ENCODE measurements around the gene BTG2.

Gene BTG2

GRCh38 chr1:203316626-203317093 lies 11.3 kb downstream of the BTG2 start:
- no peak for DNase-seq (ENCODE audit: low read depth in 2 of 3, low spot score in 2 of 3)

GRCh38 chr1:203317429-203318228 lies 12.3 kb downstream of the BTG2 start:
- no peak for DNase-seq (ENCODE audit: low read depth in 2 of 3, low spot score in 2 of 3)

- DNase-seq (ENCODE audit: low read depth in 2 of 3, low spot score in 2 of 3): no peak
Measured at GRCh38 chr1:203318229-203318517, 12.9 kb downstream of the BTG2 start.

DNA sequence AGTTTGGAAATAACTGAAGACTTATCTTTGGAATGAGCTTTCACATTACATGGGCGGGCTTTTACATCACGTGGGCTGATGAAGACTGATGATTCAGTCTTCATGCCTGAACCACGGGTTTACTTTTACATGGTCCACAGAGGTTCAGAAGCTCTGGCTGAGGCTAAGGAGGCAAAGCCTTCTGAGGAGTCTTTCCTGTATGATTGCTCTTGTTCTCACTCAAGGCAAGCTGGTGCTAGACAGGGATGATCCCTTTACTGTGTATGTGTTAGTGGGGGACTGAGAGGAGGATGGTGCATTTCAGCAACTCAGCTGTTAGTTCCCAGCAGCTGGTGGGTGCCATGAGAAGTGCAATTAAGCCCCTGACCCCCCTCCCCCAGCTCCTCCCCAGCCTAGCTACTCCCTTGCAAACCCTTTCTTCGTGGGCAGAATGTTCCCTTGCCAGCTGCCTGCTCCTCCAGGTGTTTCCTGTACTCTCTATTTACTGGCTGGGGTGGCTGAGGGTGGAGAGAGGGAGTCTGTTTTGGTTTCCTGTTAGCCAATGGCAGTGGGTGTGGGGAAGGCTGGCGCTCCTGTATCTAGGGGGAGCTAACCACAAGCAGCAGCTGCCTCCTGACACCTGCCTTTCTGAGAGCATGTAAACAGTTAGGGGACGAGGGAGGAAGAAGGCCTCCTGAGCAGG lies 15.4 kb downstream of the BTG2 start:
- no peak for DNase-seq (ENCODE audit: low read depth in 2 of 3, low spot score in 2 of 3)

- no peak for DNase-seq (ENCODE audit: low read depth in 2 of 3, low spot score in 2 of 3)
Measured at GRCh38 chr1:203321273-203322052, 16.1 kb downstream of the BTG2 start.

DNA sequence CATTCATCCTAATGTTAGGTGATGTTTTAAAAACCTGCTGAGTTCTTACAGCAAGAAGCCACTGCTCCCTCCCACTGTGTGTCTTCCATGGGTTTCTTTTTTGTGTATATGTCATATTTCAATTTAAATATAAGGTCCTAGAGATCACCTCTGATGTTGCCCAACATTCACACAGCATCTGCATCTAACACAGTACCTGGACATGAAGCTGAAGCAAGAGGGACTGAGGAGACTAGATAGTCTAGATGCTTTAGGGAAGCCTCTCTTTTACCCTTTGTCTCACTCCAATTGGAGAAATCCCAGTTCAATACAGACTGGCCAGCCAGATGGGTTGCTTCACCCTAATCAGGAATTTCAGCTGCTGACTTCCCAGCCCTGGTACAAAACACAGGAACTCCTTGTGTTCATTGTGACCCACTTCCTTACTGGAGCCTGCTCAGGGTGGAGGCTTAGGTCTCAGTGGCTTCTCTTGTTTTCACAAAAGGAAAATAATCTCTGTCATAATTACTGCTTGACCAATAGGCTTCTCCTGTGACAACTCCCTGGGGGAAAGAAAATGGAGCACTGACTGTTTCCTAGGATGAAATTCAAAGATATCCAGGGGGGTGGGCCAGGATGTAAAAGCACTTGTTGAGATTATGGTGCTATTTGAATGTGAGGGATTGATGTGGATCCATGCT lies 17.3 kb downstream of the BTG2 start:
- no peak for DNase-seq (ENCODE audit: low read depth in 2 of 3, low spot score in 2 of 3)

DNA sequence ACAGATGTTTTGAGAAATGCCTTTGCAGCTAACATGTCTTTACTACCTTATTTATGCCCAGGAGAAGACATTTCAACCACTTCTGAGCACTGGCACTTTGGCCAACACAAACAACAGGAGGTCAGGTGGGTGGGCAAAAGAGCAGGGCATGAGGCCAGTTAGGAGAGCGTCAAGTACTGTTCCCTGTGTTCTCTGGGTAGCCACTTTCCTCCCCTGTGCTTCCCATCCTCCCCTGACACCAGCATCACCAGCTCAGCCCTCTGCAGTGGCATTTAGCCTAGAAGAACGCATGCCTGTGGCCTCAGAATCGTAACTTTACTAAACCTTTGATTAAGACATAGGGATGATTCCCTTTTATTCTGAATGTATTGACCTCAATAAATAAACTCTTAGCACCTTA lies 18.3 kb downstream of the BTG2 start:
- no peak for DNase-seq (ENCODE audit: low read depth in 2 of 3, low spot score in 2 of 3)

DNA sequence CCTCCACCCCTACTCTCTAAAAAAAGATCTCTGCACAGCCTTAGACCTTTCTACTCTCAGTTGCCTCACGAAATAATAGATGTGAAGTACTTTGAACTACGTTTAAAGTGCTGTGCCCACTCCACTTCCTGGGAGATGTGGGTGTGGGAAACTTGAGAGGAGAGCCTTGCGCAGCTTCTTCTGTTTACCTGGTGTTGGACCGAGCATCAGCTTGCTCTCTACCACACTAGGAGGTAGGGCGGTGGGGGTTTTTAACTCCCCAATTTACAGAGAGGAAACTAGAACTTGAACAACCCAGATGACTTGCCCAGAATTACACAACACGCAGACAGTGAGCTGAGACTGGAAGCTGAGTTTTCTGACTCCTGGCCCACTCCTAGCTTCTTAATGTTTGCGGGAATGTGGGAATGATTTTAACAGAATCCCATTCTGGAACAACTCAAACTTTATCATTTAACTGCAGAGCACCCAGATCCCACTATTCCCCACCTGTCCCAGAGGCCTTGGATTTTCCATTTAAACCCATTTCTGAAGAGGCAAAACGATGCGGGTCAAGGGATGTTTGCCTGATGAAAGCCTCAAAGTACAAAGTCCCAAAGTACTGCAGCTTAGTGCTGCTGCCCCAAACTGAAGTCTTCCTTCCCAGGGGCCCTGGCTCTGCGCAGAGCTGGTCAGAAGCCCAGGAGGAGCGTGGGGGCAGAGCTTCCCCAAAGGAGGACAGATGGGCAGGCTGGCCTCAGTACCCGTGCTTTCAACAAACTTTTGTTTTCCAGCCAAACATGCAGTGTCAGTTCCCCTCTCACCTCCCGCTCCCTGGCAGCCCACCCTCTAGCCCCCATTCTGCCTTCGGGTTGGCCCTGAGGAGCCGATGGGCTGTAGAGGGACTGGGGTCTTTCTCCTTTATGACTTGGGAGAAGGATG lies 19.0 kb downstream of the BTG2 start:
- no peak for DNase-seq (ENCODE audit: low read depth in 2 of 3, low spot score in 2 of 3)

DNA sequence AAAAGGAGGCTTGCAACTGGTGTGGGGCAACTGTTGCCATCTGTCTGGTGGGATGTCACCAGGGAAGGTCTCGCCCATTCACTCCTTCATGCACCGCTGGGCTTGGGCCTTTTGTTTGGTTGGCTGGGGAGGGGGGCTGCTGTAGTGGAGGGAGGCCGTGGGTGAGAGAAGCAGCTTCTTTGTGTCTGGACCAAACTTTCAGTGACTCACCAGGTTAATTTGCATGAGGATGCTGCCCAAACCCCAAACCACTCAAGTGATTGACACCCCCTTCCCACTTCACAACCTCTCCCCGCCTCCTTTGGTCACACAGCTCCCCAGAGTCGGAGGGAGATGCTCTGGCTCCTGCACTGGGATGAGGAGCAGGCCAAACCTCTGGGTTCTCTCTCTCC lies 19.7 kb downstream of the BTG2 start:
- peak in 1 of 3 experiments; percentile 32 for DNase-seq (ENCODE audit: low read depth in 2 of 3, low spot score in 2 of 3)

- no peak for DNase-seq (ENCODE audit: low read depth in 2 of 3, low spot score in 2 of 3)
Measured at GRCh38 chr1:203325418-203326091, 20.2 kb downstream of the BTG2 start.

DNA sequence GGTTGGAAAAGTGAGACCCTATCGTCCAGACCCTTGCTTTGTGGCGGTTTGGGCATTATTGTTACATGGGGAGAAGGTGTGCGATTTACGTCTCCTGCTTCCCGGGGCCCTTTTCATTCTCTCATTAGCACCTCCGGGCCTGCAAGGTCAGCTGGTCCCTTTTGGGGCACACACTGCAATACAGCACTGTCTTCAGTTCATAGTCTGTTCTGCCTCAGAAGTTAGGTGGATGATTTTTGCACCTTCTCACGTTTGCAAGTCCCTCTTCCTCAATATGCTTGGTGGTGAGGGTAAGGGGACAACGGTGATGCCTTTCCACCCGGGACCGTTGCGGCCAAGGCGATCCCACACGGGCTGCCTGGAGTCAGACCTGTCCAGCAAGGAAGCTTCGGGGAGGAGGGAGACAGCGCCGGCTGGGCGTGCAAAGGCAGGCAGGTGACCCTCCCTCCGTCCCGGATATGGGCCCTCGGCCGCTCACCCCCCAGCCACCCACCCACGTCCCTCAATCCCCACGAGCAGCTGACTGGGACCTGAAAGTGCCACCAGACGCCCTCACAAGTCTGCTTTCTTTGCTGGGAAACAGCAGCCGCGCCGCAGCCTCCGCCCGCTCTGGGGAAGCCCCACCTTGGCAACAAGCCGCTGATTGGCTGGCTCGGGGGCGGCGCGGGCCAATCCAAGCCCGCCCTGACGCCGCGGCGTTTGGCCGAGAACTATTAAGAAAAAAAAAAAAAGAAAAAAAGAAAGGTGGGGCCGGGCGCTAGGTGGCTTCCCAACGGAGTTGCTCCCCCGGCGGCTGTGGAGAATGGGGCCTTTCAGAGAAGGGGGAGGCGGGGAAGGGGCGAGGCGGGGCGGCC lies 21.7 kb downstream of the BTG2 start:
- peak; percentile 80 to 90 (median 88) for DNase-seq (ENCODE audit: low read depth in 2 of 3, low spot score in 2 of 3)

- DNase-seq (ENCODE audit: low read depth in 2 of 3, low spot score in 2 of 3): peak in 1 of 3 experiments; percentile 37
Measured at GRCh38 chr1:203327684-203328457, 22.6 kb downstream of the BTG2 start.

GRCh38 chr1:203328714-203329122 lies 23.4 kb downstream of the BTG2 start:
- DNase-seq (ENCODE audit: low read depth in 2 of 3, low spot score in 2 of 3): no peak

DNA sequence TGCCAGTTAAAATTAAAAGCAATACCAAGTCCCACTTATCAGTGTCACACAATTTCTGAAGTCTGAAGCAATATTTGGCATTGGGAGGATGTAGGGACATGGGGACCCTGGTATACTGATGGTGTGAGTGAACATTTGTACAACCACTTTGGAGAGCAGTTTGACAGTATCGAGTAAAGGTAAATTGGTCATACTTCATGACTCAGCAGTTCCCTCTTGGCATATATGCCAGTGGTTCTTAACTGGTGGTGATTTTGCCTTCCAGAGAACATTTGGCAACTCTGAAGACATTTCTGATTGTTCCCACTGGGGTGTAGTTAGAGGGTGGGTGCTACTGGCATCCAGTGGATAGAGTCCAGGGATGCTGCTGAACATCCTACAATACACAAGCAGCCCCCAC lies 25.9 kb downstream of the BTG2 start:
- DNase-seq (ENCODE audit: low read depth in 2 of 3, low spot score in 2 of 3): no peak

- no peak for DNase-seq (ENCODE audit: low read depth in 2 of 3, low spot score in 2 of 3)
Measured at GRCh38 chr1:203335503-203335902, 30.2 kb downstream of the BTG2 start.

DNA sequence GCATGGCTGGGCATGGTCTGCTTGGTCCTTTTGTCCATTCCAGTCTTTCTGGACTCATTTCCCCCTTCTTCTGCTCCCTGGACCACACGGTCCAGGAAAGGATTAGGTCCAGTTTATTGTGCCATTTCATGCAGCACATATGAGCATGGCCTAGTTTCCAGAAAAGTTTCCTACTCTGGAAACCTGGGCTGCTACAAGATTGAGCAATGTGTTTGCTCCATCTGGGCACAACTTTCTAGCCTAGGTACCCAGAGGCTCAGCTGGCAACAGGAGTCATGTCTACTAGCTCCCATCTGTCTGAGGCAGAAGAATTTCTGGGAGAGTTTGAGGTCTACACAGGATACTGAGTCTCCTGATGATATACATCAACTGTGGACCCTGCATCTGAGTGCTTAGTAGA lies 30.8 kb downstream of the BTG2 start:
- DNase-seq (ENCODE audit: low read depth in 2 of 3, low spot score in 2 of 3): no peak

DNA sequence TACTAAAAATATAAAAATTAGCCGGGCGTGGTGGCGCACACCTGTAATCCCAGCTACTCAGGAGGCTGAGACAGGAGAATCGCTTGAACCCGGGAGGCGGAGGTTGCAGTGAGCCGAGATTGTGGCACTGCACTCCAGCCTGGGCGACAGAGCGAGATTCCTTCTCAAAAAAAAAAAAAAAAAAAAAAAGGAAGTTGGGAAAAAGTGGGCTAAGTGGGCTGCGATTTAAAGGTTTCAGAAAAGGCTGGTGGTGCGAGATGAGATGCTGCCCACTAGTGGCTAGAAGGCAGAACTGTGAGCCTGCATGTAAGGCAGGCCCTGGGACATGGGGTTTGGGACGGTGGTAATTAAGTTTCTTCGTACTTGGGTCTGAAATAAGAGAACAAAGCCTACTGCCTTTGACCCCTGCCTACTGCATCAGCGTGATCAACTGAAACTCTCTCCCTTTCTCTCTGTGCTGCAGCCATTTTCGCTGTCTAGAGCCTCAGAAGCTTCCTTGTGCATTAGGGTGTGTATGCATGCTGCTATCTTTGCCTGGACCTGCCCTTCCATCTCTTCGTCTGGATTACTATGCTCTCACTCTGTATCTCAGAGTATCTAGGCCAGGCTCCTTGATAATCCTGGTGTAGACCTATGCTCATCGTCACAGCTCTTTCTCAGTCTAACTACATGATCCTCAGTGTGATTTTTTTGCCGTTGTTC lies 33.2 kb downstream of the BTG2 start:
- DNase-seq (ENCODE audit: low read depth in 2 of 3, low spot score in 2 of 3): no peak

All from activated CD8-positive, alpha-beta memory T cell treated with anti-CD3 and anti-CD28 coated beads for 48 hours (primary cell).